ENCODE measurements around the gene CTSF. TPM values are rescaled to one million over a fixed set of nuclear protein-coding genes. Genes with fewer than 3 reads are reported as not detected.

CTSF gene
- total and polyA plus RNA-seq, 2 of the 8 experiments (the other 6 are each of a cell fraction or from before 2014, with no cell fraction given): 0.58 to 2.3 TPM

- TF ChIP-seq TEAD4 (IDR thresholded peaks at IDR 0.05; ENCODE audit: low read depth, low read length): 0 out of 2 replicates have a peak, but pooled peaks have one; percentile 36
These were observed 14.2 kb upstream of the CTSF start (continued) for GRCh38 chr11:66582565-66583147.

All from H1 (cell line).